ENCODE measurements around the gene MSI2. TPM values are rescaled to one million over a fixed set of nuclear protein-coding genes. Genes with fewer than 3 reads are reported as not detected.

The MSI2 gene
- total RNA-seq, 1 donor from 2014 or later, result 23.1 TPM

GRCh38 chr17:57350266-57350665 lies 93.9 kb downstream of the MSI2 start:
- Mint-ChIP-seq H3K9me3 (ENCODE audit: low read depth) (no peaks in the 10 kb centered on the region), H3K4me3 (ENCODE audit: unreplicated experiment) (no peak overlapping the region), H3K27ac (ENCODE audit: unreplicated experiment) (no peak overlapping the region), H3K36me3 (ENCODE audit: low read depth) (peaks cover 10% of the 10 kb centered on the region), H3K4me1 (ENCODE audit: low read depth) (peaks cover under 1% of the 10 kb centered on the region), H3K27me3 (ENCODE audit: low read depth) (no peaks in the 10 kb centered on the region)
- TF ChIP-seq CTCF (IDR thresholded peaks at IDR 0.05), result no peak
- no peak for DNase-seq (ENCODE audit: low spot score)

- Mint-ChIP-seq H3K9me3 (ENCODE audit: low read depth) (no peaks in the 10 kb centered on the region), H3K27ac (ENCODE audit: unreplicated experiment) (no peak overlapping the region), H3K4me1 (ENCODE audit: low read depth) (peaks cover 4% of the 10 kb centered on the region), H3K36me3 (ENCODE audit: low read depth) (peaks cover 9% of the 10 kb centered on the region), H3K27me3 (ENCODE audit: low read depth) (no peaks in the 10 kb centered on the region), H3K4me3 (ENCODE audit: unreplicated experiment) (no peak overlapping the region)
- no peak for TF ChIP-seq CTCF (IDR thresholded peaks at IDR 0.05)
- DNase-seq (ENCODE audit: low spot score), result no peak
These were observed 96.4 kb downstream of the MSI2 start for GRCh38 chr17:57352665-57353175.

- no peaks in the 10 kb centered on the region for H3K9me3 Mint-ChIP-seq (ENCODE audit: low read depth)
- no peak for DNase-seq (ENCODE audit: low spot score)
- no peak for TF ChIP-seq CTCF (IDR thresholded peaks at IDR 0.05)
- no peak overlapping the region for H3K4me3 Mint-ChIP-seq (ENCODE audit: unreplicated experiment)
- peaks cover 4% of the 10 kb centered on the region for H3K4me1 Mint-ChIP-seq (ENCODE audit: low read depth)
- H3K27me3 Mint-ChIP-seq (ENCODE audit: low read depth), result no peaks in the 10 kb centered on the region
- no peak overlapping the region for H3K27ac Mint-ChIP-seq (ENCODE audit: unreplicated experiment)
- no peaks in the 10 kb centered on the region for H3K36me3 Mint-ChIP-seq (ENCODE audit: low read depth)
These were observed 98.3 kb downstream of the MSI2 start for GRCh38 chr17:57354673-57355072.

GRCh38 chr17:57355090-57355859 lies 99.0 kb downstream of the MSI2 start:
- no peak for TF ChIP-seq CTCF (IDR thresholded peaks at IDR 0.05)
- no peak for DNase-seq (ENCODE audit: low spot score)
- Mint-ChIP-seq H3K27me3 (ENCODE audit: low read depth) (no peaks in the 10 kb centered on the region), H3K36me3 (ENCODE audit: low read depth) (no peaks in the 10 kb centered on the region), H3K27ac (ENCODE audit: unreplicated experiment) (no peak overlapping the region), H3K4me1 (ENCODE audit: low read depth) (peaks cover 4% of the 10 kb centered on the region), H3K9me3 (ENCODE audit: low read depth) (no peaks in the 10 kb centered on the region), H3K4me3 (ENCODE audit: unreplicated experiment) (no peak overlapping the region)

GRCh38 chr17:57356153-57356718 lies 99.9 kb downstream of the MSI2 start:
- H3K27me3 Mint-ChIP-seq (ENCODE audit: low read depth), result no peaks in the 10 kb centered on the region
- TF ChIP-seq CTCF (IDR thresholded peaks at IDR 0.05), result no peak
- H3K9me3 Mint-ChIP-seq (ENCODE audit: low read depth), result no peaks in the 10 kb centered on the region
- no peak for DNase-seq (ENCODE audit: low spot score)
- H3K27ac Mint-ChIP-seq (ENCODE audit: unreplicated experiment), result no peak overlapping the region
- H3K36me3 Mint-ChIP-seq (ENCODE audit: low read depth), result no peaks in the 10 kb centered on the region
- peaks cover 4% of the 10 kb centered on the region for H3K4me1 Mint-ChIP-seq (ENCODE audit: low read depth)
- H3K4me3 Mint-ChIP-seq (ENCODE audit: unreplicated experiment), result no peak overlapping the region

All from chondrocyte (in vitro differentiated cells).